GM18511 (cell line): ENCODE data around the gene NTM.

Experiments
- ATAC-seq: cut with Tn5 transposase; IDR thresholded peaks from one replicate; pipeline ENCODE4 v1.9.1; 2021; ENCODE audit warnings: mild to moderate bottlenecking, moderate library complexity; ENCODE audit not compliant: unreplicated experiment

Gene NTM

GRCh38 chr11:131875611-131876010 is 505.2 kb downstream of the NTM start:
- ATAC-seq, result no peak

GRCh38 chr11:131877246-131877942 is 507.0 kb downstream of the NTM start:
- no peak for ATAC-seq

- ATAC-seq, result no peak
These were observed 509.9 kb downstream of the NTM start for GRCh38 chr11:131880316-131880715.

GRCh38 chr11:131880976-131881375 is 510.6 kb downstream of the NTM start:
- no peak for ATAC-seq

- no peak for ATAC-seq
These were observed 512.9 kb downstream of the NTM start for GRCh38 chr11:131883332-131883731.

GRCh38 chr11:131884461-131885073 is 514.2 kb downstream of the NTM start:
- ATAC-seq, result peak; percentile 75

DNA sequence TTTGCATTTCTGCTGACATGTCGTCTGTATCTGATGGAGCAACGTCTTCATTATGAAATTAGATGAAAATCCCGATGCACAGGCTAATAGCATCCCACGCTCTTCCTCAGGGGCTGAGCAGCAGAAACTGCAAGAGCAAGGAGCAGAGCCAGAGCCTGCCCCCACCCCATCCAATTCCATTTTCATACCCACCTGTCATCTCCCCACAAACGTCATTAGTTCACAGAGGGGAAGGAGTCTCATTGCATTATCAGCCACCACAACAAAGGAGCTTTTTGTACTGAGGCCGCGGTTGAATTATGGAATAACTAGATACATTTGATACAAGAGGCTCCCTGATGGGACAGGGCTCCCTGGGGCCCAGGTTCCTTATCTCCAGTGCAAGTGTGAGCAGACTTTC is 515.0 kb downstream of the NTM start:
- ATAC-seq, result no peak

GRCh38 chr11:131886201-131886600 is 515.8 kb downstream of the NTM start:
- ATAC-seq, result no peak

- no peak for ATAC-seq
These were observed 517.9 kb downstream of the NTM start for GRCh38 chr11:131888230-131888855.

- peak; percentile 29 for ATAC-seq
These were observed 518.7 kb downstream of the NTM start for GRCh38 chr11:131889146-131889577.

- ATAC-seq, result no peak
These were observed 519.6 kb downstream of the NTM start for GRCh38 chr11:131889760-131890581.

- peak; percentile 91 for ATAC-seq
These were observed 522.9 kb downstream of the NTM start for GRCh38 chr11:131893103-131893890.

GRCh38 chr11:131893988-131894387 is 523.6 kb downstream of the NTM start:
- no peak for ATAC-seq

DNA sequence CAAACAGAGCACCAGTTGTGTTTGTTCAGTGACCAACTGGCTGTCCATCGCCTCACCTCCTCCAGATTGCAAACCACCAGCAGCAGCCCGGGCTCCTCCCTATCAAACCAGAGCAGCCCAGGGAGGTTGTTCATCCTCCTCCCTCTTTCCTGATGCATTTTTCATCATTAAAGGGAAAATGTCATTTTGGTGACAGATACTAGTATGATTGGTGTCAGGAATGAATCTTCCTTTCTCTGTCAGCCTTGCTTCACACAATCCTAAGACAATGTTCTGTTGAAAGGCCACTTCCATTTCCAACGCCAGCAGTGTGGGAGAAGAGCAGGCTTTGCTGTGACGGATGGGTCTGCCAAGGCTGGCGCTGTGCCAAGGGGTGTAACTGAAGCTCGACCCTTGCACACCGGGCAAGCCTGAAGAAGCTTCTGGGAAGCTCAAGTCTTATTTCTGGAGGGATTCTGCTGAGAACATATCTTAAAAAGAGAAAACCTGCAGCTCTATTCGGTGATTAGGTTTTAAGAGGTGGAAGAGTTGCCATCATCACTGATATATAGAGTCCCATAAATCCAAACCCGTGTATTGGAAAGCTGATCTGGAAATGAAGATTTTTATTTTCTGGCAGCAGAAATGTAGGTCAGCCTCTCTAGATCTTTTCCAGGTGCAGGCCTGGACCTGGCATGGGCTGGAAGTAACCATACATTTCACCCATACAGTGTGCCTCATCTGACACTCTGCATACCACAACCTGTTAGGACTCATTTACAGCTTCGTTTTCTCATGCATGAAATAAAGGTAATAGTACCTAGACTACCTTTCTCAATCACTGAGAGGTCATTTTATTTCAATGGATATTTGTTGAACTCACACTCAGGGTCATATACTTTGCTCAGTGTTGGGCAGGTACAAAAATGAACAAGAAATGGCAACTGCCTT is 524.5 kb downstream of the NTM start:
- ATAC-seq, result no peak

DNA sequence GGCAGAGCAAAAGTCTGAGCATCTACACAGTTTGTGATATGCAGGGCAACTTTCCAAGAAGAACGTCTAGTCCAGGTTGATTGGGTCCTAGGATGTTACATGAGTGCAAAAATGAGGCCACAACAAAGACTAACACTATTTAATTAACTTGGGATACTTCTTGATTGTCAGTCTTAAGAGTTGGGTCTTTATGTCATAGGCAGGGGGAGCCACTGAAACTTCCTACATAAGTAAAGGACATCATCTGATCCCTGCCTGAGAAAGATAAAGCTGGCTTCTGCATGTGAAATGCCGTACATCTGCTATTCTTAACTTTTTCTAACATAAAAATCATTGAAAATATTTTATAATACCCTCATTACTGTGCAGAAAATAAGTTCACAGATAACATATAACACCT is 525.5 kb downstream of the NTM start:
- ATAC-seq, result no peak

DNA sequence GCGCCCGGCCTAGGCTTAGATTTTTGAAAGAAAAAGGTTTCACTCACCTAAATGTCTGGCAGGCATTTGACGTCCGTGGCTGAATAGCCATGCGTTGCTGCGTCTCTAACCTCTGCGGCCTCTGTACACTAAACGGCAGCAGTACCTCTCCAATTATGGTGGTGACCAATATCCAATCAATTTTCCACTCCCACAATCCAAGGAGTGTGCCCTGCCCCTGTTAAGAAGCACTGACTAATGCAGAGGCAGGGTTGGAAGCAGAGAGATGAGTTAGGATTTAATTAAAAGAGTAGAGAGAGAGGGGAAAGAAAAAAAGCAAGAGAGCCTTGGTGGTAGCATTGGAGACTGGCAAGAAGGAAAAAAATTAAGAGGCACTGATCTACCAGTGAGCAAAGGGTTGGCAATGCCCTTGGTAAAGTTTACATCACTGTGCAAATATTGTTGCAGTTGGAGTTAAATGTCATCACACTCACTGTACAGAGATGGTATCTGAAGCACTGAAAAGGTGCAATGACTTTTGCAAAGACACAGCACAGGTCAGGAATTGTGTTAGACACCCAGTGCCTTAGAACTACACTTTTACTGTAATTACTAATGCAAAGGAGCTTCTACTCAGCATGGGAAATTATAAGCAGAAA is 526.7 kb downstream of the NTM start:
- ATAC-seq, result no peak

DNA sequence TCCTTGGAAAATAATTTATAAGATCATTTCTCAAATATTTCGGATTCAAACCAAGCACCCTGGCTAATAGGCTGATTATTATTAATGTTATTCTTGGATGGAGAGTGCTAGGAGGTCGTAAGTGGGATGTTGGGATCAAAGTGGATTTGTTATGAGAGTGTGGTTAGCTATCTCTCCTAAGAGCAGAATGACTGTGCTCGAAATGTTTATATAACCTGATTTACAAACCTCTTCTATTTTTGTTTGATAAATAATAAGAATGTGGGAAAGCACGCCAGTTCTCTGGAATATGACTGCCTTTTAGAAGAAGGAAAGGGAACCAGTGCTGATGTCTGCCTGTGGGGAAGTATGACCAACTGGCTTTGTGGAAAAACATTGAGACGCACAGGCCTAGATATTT is 527.5 kb downstream of the NTM start:
- no peak for ATAC-seq

- no peak for ATAC-seq
These were observed 528.5 kb downstream of the NTM start for GRCh38 chr11:131898949-131899348.

- ATAC-seq, result no peak
These were observed 529.6 kb downstream of the NTM start for GRCh38 chr11:131899950-131900580.
